ENCODE results near the gene PPOX.
A peak's percentile ranks its signal among the peaks of the same experiment; 100 is the strongest.

PPOX gene

GRCh38 chr1:161165742-161166668, at the start of gene PPOX:
Gene PPOX, plus strand, starts transcription at chr1:161166426. Its CDS starts 422 bp downstream, at chr1:161166848.
- peak; percentile 70 to 81 (median 80) for DNase-seq

DNA sequence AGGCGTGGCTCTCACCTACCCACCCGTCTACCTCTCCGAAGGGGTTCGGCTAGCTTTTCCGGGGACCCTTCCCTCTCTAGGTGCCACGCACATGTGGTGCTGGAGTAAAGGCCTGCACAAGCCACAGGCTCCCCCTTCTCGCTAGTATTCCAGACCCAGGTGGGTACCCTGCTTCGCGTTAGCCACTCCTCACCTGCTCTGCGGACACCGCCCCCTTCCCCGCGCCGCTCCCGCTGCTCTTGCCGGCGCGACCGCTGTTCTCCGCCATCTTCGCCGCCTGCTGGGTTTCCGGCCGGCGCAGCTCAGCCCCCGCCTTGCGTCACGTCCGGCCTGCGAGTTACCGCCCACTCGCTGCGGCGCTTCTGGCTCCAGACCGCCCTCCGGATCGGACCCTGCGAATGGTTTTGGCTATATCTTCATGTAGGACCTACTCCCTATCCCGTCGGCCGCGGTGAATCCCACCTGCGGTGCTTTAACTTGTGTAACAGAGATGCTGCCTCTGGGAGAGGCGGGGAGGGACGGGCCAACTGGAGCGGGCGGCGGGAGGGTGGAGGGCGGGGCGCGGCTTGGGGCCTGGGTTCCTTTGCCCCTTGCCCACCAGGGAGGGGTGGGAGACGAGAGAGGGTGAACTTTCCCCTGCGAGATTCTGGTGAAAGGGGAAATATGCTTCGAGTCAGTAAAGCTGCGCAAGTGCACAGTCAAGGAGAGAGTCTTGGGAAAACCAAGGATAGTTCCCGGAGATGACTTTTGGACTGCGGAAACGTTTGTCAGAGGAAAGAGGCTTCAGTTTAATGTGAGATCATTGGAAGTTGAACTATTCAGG, 48.3 kb upstream of the PPOX start, which contains the start of the genes NIT1 and PFDN2:
TSS of gene NIT1 (plus strand) at position 347 of the 823 bp plus-strand sequence. CDS start at position 419, 72 bp downstream.
TSS of gene PFDN2 (minus strand) at position 279 of the 823 bp plus-strand sequence. CDS start at position 268, 11 bp downstream.
- DNase-seq: peak; percentile 45 to 79 (median 69)

- peak in 3 of 4 experiments; percentile 12 to 20 (median 15) for DNase-seq
These were observed 46.9 kb upstream of the PPOX start for GRCh38 chr1:161119092-161119903.

- no peak for DNase-seq
These were observed 45.1 kb upstream of the PPOX start for GRCh38 chr1:161121042-161121650.

DNA sequence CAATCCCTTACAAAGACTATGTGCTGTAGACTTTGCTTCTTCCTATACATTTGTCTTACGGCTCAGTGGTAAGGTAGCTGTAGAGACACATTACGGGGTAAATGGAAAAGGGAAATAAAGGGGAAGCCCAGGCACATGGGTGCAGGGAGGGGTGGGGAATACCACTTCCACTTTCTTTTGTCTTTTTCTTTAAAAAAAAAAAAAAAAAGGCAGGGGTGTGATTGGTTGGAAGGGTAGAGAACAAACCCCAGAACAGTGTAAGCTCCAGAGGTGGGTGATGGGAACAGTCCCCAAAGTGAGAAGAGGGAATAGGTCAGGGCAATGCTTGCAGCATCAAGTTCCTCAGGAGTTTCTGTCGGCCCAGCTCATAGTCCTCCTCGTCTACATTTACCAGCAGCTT, 44.4 kb upstream of the PPOX start:
- no peak for DNase-seq

DNA sequence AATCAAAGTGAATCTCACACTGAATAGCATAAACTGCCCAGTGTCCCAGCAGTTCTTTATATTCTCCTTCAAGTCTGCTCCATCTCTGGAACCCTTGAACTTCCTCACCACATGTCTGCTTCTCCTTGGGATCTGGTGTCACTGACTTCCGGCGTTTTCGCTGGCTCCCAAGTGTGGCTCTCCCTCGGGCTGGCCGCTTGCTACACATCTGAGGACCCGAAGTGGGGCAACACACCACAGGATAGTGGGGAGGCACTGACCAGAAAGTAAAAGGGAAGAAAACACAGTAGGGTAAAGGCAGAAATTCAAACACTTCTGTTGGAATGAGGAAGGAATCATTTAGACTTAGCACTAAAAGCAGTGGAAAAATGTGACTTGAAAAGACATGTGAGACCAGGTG, 43.3 kb upstream of the PPOX start:
- no peak for DNase-seq

DNA sequence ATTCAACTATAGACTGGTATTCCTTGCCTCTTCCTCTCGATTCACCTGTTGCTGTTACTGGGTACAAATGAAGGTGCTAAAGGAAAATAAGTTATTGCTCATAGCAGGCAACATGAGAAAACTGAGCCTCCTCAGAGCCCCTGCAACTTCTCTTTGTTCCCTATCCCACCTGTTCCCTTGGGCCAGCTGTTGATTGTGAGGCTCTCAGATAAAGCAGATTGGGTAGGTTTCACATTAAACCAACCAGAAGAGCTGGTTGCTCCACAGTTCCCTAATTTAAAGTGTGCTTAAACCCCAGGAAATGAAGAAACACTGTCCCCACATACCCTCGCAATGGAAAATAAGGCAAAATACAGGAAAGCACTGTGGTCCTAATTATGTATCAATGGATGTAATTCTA, 38.6 kb upstream of the PPOX start:
- no peak for DNase-seq

DNA sequence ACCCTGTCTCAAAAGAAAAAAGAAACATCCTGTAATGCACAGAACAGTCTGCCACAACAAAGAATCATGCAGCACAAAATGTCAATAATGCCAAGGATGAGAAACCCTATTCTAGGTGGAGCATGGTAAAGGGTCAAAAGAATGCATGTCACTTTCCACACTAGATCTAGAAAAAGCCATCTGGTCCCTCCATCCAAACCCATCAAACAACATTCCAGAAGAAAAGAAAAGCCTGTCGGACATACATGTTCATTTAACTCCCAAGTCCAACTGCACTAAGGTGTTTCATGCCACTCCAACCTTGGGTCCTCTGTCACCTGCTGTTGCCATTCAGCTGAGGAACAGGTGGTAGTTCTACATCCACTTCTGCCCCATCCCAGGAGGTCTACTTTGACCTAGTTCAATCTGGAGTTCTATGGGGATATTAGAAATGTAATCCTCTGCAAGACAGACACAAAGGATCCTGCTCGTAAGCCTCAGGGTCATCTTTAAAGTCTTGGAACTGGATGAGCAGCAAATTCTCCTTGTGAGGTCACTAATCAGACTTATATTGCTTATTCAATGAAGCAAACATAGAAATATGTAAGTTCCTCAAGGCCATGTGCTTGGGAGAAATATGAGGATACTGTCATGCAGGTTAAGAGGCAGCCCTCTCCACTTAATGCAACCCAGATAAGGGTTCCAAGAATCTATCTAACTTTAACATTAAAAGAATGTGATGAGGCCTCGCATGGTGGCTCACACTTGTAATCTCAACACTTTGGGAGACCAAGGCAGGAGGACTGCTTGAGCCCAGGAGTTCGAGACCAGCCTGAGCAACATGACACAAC, 37.4 kb upstream of the PPOX start:
- DNase-seq: no peak

- no peak for DNase-seq
These were observed 36.0 kb upstream of the PPOX start for GRCh38 chr1:161130266-161130665.

DNA sequence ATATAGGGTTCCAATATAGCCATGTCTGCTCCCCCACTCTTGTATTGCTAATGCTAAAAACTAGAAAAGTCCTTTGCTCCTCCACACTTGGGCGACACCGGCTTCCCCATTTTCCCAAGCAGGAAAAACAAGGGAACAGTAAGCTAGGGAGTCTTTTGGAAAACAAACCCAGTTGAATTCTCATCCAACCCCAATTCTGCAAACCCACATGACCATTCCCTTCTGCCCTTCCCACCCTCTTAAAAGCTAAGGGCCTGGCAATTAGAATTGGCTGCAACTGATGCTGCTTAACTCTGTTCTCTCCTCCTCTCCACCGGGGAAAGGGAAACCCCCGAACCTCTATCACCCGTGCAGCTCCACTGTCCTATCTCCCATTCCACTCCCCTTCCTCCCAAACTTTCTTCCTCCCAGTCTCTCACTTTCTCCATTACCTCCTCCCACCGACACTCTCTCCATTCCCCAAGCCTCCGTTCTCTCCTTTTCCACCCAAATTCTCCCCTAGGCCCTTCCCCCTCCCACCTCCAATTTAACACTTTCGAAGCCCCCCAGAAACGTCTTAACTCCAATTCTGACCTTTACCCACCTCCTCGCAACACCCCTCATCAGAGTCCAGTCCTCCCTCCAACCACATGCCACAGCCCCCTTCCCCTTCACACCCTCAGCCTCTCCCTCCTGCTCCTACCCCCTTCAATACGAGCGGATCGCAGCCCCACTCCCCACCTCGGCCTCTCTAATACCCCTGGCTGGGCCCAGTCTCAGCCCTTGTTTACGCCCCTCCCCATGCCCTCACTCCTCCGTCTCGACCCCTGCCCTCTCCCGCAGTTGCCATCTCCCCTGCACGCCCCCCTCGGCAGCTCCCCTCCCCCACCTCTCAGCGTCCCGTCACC, 34.5 kb upstream of the PPOX start:
- DNase-seq: no peak

GRCh38 chr1:161132410-161133219, 33.6 kb upstream of the PPOX start, which contains the start of gene DEDD:
Gene DEDD, minus strand, starts transcription at chr1:161132667. Its CDS starts 8,205 bp downstream, at chr1:161124462.
- DNase-seq: peak; percentile 63 to 80 (median 78)

DNA sequence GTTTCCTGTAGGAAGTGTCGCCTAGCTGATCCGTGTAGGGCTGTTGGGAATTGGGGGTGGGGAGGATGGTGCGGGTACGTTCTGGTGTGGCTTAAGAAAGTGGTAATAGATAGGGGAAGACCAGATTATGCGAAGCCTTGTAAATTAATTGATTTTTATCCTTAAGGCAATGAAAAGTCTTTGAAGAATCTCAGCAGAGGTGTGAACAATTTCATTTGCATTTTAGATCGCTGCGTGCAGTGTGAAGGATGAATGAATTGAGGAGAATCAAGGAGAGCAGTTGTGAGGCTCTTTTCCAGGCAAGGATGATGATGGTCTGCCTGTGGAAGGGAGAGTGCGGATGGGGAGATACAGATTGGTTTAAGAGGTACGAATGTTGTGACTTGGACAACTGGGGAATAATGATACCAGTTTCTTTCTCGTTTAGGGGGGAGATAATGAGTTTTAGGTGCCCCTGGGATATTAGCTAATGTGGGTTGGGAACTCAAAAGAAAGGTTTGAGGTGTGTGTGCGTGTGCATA, 32.9 kb upstream of the PPOX start:
- DNase-seq: no peak

DNA sequence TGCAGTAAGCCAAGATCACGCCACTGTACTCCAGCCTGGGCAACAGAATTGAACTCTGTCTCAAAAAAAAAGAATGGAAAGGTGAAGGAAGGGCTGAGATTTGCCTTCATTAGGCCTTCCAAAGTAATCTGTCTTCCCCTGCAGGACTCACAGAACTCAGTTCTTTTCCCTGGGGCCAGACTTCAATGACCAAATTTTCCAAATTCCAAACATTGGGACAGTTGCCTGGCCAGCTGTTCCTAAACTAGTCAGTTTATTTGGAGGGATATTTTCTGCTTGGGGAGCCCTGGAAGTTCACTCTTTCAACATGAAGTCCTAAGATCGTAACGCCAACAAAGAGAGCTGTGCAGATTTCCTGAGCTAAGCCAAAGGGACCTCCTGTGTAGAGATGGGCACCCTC, 28.3 kb upstream of the PPOX start:
- DNase-seq: no peak

- no peak for DNase-seq
These were observed 27.8 kb upstream of the PPOX start for GRCh38 chr1:161138431-161138830.

- peak in 2 of 4 experiments; percentile 13 to 16 for DNase-seq
These were observed 26.5 kb upstream of the PPOX start for GRCh38 chr1:161139766-161140165.

DNA sequence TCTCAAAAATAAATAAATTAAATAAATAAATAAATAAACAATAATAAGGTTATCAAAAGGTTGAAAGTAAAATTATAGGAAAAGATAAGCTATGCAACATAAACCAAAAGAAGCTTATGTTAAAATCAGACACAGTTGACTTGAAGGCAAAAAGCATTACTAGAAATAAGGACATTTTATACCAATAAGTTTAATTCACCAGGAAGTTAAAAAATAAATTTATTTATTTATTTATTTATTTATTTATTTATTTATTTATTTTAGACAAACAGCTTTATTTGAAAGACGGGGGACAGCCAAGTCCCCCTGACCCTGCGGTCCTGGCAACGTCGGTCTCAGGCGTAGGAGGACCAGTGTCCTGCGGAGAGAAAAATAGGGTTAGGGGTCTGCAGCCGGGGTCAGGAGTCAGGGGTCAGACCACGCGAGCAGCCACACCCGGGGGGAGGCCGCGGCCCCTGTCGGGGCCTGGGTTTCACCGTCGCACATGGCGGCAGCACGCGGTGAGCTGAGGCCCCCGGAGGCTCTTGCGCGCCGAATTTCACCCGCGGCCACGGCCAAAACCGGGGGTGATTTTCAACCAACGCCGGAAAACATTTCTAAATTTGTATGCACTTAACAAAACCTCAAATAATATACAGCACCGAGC, 25.3 kb upstream of the PPOX start:
- DNase-seq: no peak

GRCh38 chr1:161145832-161146231, 20.4 kb upstream of the PPOX start:
- DNase-seq: no peak

GRCh38 chr1:161153176-161153575, 13.1 kb upstream of the PPOX start:
- no peak for DNase-seq
